HG03378 (cell line): ENCODE measurements around the gene KIR2DL4.
"Not testable (repeated sequence)": the region's sequence is repeated elsewhere in the genome, so short reads cannot be mapped to it uniquely, and the experiment has no call there.

ENCODE experiments used
- ATAC-seq: cut with Tn5 transposase; IDR thresholded peaks from one replicate; pipeline ENCODE4 v1.9.1; 2021; ENCODE audit warnings: mild to moderate bottlenecking, moderate library complexity; ENCODE audit not compliant: unreplicated experiment

KIR2DL4 gene

DNA sequence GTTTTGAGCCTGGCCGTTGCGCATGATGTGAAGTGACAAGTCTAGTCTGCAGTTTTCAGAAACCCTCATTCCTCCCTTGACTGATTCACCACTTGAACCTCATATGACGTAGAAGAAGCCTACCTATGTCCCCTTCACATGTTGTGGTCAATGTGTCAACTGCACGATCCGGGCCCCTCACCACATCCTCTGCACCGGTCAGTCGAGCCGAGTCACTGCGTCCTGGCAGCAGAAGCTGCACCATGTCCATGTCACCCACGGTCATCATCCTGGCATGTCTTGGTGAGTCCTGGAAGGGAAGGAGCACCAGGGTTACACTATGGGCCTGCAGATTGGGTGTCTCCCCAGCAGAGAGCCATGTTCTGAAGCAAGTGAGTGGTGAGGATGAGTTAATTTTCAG, at the start of gene KIR2DL4:
KIR2DL4 (plus strand) TSS at position 201 of the 400 bp plus-strand sequence; CDS start at position 243, 42 bp downstream.
- ATAC-seq, result no peak

DNA sequence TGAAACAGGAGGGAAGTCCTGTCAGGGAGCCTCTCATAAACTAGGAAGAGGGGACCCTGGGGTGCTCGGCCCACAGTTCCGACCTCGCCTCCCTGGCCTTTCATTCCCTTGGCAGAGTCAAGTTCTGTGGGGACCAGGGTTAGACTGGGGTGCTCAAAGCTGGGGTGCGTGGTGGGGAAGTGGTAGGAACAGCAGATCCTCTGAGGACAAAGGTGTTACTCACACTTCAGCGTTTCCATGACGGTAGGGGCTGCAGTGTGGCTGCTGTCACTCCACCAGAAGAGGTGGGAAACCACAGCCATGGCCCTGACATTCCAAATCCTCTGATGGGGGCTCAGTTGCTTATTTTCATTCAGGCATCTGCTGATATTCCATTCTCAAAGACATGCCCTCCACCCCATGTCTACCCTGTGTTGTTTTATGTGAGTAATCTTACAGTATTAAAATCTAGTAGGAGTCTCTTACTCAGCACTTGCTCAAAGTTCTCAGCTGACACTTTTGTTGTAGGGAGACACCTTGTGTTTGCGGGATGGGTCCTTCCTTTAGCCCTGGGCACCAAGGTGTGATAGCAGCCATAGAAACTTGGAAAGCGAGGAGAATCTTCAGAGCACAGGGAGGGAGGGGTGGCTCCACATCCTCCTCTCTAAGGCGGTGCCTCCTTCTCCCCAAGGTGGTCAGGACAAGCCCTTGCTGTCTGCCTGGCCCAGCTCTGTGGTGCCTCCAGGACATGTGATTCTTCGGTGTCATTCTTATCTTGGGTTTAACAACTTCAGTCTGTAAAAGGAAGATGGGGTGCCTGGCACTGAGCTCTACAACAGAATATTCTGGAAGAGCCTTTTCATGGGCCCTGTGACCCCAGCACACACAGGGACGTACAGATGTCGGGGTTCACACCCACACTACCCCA, 47.0 kb upstream of the KIR2DL4 start:
- not testable (repeated sequence) for ATAC-seq

DNA sequence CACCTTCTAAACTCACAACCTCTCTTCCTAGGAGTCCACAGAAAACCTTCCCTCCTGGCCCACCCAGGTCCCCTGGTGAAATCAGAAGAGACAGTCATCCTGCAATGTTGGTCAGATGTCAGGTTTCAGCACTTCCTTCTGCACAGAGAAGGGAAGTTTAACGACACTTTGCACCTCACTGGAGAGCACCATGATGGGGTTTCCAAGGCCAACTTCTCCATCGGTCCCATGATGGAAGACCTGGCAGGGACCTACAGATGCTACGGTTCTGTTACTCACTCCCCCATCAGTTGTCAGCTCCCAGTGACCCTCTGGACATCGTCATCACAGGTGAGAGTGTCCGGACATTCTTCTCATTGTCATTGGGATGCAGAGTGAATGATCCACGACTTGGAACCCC, 44.8 kb upstream of the KIR2DL4 start:
- not testable (repeated sequence) for ATAC-seq

DNA sequence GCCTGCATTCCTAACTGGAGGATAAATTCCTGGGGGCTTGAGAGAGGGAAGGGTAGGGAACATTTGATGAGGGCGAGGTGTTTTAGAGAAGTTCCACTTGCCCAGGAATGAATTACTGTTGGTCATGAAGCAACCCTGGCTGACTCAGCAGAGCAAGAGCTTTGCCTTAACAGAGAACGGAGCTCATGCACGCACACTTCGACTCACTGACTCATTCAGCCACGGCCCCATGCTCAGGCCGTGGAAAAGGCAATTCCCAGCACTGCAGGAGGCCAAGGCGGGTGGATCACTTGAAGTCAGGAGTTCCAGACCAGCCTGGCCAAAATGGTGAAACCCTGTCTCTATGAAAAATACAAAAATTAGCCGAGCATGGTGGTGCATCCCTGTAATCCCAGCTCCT, 39.2 kb upstream of the KIR2DL4 start:
- not testable (repeated sequence) for ATAC-seq

DNA sequence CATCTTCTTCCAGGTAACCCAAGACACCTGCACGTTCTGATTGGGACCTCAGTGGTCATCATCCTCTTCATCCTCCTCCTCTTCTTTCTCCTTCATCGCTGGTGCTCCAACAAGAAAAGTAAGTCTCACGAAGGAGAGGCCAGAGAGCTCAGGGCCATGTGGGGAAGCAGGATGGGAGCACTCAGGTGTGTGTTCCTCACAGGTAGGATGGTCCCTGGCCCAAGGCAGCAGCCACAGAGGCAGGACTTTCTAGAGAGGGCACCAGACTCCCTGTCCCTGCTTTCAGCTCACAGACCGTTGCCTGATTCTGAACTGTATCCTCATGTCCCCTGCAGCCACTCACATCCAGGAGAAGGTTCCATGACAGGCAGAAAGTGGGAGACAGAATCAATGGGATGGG, 36.9 kb upstream of the KIR2DL4 start:
- not testable (repeated sequence) for ATAC-seq

DNA sequence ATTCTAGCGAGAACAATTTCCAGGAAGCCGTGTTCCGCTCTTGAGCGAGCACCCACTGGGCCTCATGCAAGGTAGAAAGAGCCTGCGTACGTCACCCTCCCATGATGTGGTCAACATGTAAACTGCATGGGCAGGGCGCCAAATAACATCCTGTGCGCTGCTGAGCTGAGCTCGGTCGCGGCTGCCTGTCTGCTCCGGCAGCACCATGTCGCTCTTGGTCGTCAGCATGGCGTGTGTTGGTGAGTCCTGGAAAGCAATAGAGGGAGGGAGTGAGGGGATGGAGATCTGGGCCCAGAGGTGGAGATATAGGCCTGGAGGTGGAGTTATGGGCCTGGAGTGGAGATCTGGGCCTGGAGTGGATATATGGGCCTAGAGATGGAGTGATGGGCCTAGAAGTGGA, 33.8 kb upstream of the KIR2DL4 start, which contains the start of gene KIR2DL1:
KIR2DL1 (plus strand) TSS at position 148 of the 400 bp plus-strand sequence; CDS start at position 206, 58 bp downstream.
- ATAC-seq, result not testable (repeated sequence)

DNA sequence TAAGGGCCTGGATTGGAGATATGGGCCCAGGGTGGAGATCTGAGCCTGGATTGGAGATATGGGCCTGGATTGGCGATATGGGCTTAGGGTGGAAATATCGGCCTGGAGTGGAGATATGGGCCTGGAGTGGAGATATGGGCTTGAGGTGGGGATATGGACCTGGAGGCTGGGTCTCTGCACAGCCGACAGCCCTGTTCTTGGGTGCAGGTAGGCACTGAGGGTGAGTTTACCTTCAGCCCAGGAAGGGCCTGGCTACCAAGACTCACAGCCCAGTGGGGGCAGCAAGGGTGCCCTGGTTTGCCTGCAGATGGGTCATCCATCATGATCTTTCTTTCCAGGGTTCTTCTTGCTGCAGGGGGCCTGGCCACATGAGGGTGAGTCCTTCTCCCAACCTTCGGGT, 32.9 kb upstream of the KIR2DL4 start:
- ATAC-seq, result not testable (repeated sequence)

DNA sequence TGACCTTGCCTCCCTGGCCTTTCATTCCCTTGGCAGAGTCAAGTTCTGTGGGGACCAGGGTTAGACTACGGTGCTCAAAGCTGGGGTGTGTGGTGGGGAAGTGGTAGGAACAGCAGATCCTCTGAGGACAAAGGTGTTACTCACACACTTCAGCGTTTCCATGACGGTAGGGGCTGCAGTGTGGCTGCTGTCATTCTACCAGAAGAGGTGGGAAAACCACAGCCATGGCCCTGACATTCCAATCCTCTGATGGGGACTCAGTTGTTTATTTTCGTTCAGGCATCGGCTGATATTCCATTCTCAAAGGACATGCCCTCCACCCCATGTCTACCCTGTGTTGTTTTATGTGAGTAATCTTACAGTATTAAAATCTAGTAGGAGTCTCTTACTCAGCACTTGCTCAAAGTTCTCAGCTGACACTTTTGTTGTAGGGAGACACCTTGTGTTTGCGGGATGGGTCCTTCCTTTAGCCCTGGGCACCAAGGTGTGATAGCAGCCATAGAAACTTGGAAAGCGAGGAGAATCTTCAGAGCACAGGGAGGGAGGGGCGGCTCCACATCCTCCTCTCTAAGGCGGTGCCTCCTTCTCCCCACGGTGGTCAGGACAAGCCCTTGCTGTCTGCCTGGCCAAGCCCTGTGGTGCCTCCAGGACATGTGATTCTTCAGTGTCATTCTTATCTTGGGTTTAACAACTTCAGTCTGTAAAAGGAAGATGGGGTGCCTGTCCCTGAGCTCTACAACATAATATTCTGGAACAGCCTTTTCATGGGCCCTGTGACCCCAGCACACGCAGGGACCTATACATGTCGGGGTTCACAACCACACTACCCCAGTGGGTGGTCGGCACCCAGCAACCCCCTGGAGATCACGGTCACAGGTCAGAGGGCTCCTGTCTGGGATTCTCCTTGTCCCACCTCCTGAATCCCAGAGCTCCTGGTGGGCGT, 32.1 kb upstream of the KIR2DL4 start:
- ATAC-seq, result not testable (repeated sequence)

DNA sequence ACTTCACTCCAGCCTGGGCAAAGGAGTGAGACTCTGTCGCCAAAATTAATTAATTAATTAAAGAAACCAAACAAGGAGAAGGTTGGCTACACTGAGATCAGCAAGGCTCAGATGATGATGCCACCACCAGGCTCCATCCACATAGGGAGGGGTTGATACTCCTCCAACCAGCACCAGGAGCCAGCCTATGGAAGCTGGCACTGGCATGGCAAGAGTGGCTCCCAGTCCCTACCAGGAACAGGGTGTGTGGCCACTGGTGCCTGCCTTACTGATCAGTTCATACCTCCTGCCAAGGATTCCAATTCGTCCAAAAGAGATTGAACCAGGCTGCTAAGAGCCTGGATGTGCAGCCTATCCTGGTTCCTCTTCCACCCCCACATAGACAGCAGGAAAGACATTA, 30.7 kb upstream of the KIR2DL4 start:
- not testable (repeated sequence) for ATAC-seq

DNA sequence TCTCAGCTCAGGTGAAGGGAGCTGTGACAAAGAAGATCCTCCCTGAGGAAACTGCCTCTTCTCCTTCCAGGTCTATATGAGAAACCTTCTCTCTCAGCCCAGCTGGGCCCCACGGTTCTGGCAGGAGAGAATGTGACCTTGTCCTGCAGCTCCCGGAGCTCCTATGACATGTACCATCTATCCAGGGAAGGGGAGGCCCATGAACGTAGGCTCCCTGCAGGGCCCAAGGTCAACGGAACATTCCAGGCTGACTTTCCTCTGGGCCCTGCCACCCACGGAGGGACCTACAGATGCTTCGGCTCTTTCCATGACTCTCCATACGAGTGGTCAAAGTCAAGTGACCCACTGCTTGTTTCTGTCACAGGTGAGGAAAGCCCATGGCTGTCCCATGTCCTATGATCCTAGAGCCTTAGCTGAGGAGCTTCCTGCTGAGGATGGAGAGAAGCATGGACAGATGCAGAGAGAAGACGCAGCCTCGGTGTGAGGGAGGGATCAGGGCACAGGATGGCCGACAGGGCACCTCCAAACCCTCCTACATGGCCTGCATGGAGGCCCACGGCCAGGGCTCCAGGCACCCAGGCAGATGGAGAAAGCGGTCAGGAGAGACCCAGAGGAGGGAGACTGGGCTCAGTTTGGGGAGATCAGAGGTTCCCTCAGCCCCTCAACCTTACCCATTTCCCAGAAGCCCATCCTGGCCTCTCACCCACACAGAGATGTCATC, 28.2 kb upstream of the KIR2DL4 start:
- ATAC-seq, result not testable (repeated sequence)

DNA sequence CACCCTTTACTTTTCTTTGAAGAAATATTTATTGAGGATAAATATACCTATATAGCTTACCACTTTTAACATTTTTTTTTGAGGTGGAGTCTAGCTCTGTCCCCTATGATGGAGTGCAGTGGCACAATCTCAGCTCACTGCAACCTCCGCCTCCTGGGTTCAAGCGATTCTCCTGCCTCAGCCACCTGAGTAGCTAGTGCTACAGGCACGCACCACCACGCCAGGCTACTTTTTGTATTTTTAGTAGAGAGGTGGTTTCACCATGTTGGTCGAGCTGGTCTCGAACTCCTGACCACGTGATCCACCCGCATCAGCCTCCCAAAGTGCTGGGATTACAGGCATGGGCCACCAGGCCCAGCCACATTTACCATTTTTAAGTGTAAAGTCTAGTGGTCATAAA, 27.6 kb upstream of the KIR2DL4 start:
- ATAC-seq, result not testable (repeated sequence)

DNA sequence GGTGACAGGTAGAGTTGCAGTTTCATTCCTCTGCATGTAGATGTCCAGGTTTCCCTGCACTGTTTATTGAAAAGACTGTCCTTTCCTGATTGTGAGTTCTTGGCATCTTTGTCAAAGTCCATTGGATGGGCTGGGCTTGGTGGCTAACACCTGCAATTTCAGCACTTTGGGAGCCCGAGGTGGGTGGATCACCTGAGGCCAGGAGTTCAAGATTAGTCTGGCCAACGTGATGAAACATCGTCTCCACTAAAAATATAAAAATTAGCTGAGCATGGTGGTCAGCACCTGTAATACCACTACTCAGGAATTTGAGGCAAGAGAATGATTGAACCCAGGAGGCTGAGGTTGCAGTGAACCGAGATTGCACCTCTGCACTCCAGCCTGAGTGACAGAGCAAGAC, 25.6 kb upstream of the KIR2DL4 start:
- ATAC-seq, result not testable (repeated sequence)

DNA sequence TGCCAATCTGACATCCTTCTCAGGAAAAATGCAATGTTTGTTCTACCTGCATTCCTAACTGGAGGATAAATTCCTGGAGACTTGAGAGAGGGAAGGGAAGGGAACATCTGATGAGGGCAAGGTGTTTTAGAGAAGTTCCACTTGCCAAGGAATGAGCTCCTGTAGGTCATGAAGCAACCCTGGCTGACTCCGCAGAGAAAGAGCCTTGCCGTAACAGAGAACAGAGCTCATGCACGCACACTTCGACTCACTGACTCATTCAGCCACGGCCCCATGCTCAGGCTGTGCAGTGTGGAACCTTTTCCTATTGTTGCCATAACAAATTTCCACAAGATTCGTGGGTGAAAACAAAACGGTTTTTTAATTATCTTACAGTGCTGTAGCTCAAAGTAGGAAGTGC, 24.5 kb upstream of the KIR2DL4 start:
- ATAC-seq, result not testable (repeated sequence)

DNA sequence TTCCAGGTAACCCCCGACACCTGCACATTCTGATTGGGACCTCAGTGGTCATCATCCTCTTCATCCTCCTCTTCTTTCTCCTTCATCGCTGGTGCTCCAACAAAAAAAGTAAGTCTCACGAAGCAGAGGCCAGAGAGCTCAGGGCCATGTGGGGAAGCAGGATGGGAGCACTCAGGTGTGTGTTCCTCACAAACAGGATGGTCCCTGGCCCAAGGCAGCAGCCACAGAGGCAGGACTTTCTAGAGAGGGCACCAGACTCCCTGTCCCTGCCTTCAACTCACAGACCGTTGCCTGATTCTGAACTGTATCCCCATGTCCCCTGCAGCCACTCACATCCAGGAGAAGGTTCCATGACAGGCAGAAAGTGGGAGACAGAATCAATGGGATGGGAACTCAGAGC, 20.5 kb upstream of the KIR2DL4 start:
- ATAC-seq, result not testable (repeated sequence)

DNA sequence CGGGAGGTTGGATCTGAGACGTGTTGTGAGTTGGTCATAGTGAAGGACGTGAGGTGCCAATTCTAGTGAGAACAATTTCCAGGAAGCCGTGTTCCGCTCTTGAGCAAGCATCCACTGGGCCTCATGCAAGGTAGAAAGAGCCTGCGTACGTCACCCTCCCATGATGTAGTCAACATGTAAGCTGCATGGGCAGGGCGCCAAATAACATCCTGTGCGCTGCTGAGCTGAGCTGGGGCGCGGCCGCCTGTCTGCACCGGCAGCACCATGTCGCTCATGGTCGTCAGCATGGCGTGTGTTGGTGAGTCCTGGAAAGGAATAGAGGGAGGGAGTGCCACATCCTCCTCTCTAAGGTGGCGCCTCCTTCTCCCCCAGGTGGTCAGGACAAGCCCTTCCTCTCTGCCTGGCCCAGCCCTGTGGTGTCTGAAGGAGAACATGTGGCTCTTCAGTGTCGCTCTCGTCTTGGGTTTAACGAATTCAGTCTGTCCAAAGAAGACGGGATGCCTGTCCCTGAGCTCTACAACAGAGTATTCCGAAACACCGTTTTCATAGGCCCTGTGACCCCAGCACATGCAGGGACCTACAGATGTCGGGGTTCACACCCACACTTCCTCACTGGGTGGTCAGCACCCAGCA, 17.2 kb upstream of the KIR2DL4 start:
- ATAC-seq, result not testable (repeated sequence)

DNA sequence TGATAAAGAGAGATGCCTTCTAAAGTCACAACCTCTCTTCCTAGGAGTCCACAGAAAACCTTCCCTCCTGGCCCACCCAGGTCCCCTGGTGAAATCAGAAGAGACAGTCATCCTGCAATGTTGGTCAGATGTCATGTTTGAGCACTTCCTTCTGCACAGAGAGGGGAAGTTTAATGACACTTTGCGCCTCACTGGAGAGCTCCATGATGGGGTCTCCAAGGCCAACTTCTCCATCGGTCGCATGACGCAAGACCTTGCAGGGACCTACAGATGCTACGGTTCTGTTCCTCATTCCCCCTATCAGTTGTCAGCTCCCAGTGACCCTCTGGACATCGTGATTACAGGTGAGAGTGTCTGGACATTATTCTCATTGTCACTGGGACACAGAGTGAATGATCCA, 15.3 kb upstream of the KIR2DL4 start:
- ATAC-seq, result not testable (repeated sequence)

DNA sequence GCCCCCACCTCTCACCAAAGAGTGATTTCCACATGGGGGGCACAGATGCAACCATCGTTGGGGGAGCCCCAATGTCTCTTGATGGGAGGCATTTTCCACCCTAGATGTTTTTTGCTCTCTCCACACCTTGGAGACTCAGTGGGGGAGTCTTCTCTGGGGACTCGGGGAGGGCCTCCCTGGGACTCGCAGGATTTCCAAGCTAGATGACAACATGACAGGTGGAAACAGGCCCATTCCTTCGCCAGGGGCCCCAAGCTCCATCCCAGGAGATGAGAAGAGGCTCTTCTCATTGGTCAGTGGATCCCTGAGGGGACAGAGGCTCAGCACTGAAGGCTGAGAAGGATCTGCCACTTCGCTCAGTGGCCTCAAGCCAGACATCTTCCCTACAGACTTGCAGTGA, 12.7 kb upstream of the KIR2DL4 start:
- ATAC-seq, result no peak

DNA sequence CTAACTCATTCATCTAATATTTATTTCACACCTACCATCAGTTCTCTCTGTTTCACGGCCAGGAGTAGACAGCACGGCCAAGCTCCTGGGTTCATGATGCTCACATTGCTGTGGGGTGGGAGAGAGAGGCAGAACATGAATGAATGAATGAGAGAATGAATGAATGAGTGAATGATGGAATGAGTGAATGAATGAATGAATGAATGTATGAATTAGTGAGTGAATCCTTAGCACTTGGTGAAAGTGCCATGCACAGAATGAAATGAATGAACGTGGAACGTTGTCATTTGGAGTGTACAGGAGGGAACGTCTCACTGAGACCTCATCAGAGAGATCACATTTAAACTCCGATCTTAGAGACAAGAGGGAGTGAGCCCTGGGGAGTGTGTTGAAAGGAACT, 11.9 kb upstream of the KIR2DL4 start:
- ATAC-seq, result no peak

DNA sequence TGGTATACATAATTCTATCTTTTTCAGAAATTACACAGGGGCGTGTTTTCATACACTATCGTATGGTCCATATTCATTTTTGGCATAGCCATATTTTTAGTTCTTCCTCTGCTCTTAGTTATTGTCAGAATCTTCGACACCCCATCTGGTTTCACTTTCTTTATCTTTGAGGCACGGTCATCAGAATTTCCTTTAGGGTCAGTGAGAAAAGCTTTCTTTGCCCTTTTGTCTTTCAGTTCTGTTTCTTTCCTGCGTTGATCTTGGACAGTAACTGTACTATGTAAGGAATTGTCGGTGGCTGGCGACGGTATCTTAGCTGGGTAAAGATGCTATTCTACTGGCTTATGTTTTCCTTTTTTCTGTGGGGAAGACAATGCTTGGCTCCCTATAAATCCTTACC, 10.6 kb upstream of the KIR2DL4 start:
- ATAC-seq, result no peak

DNA sequence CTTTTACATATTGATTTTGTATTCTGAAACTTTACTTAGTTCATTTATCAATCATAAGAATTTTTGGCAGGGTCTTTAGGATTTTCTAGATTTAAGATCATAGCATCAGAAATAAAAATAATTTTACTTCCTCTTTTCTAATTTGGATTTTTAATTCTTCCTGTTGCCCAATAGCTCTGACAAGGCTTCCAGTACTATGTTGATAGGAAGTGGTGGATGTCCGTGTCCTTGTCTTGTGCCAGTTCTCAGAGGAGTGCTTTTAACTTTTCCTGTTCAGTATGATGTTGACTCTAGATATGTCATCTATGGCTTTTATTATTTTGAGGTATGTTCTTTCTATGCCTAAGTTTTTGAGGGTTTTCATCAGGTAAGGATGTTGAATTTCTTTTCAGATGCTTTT, 7.7 kb upstream of the KIR2DL4 start:
- no peak for ATAC-seq
